Measurements from ENCODE around the gene HIC2.
"Not testable (repeated sequence)": the region's sequence is repeated elsewhere in the genome, so short reads cannot be mapped to it uniquely, and the experiment has no call there.

Gene HIC2

DNA sequence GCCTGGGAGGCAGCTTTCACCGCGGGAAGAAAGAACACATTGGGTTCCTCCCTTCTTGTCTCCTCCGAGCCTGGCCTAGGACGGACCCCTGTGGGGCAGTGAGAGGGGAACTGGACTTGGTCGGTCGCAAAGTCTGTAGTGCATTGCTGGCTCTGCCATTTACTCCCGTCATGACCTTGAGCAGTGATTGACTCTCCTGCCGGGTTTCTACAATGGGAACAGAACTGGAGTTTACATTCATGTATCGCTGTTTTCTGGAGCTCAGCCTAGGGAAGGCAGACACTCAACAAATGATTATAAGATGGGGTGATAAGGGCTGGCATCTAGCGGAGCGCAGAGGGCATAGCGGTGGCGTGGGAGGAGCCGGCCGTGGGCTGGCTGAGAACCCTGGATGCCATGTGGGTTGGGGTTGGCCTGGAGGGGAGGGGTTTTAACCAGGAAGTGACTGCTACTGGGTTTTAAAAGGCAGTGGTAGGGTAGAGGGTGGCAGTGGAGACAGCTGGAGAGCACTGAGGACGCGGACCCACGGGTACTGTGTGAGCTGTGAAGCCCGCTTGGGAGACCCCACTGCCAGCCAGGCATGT is 3.1 kb downstream of the HIC2 start:
- not testable (repeated sequence) for H3K79me2 ChIP-seq (ENCODE audit: low read length); H2AFZ ChIP-seq (ENCODE audit: low read length); H3K27ac ChIP-seq (ENCODE audit: low read length); H3K36me3 ChIP-seq (replicated peaks; ENCODE audit: insufficient read depth, low read length); H3K9ac ChIP-seq (ENCODE audit: low read length); H3F3A ChIP-seq (ENCODE audit: insufficient read depth, low read length); H3K9me3 ChIP-seq (replicated peaks; ENCODE audit: insufficient read depth, low read length); H4K20me1 ChIP-seq (ENCODE audit: insufficient read depth, low read length); H3K4me2 ChIP-seq (ENCODE audit: low read depth, low read length); H3K4me3 ChIP-seq (ENCODE audit: low read length); H3K4me1 ChIP-seq (ENCODE audit: low read length); DNase-seq; H3K9me2 ChIP-seq (replicated peaks; ENCODE audit: insufficient read depth, low read length); H3K27me3 ChIP-seq (replicated peaks; ENCODE audit: insufficient read depth, low read length)

DNA sequence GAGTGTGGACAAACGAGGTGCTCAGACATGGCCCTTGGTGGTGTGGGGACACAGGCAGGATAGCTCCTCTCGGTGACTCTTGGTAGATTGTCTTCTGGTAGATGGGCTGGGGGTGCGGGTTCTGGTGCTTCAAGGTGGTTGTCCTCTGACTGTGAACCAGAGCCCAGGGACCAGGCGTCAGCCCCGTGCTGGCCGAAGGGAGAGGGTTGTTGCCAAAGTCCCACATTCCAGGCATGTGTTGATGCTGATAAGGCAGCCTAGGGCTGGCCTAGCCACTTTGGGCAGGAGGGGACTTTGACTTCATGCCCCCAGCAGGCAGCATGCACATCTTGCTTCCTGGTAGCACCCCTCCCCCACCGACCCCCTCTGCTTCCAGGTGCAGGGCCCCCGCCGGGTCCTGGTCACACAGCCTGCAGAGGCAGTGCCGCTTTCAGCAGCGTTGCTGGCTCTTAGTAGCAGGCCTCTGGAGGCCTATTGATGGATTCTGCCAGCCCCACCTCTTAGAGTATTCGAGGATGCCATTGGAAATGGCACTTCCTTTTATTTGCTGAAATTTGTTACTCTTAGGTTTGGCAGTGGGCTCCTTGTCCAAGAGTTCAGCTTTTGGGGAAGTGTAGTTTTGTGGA is 7.0 kb downstream of the HIC2 start:
- not testable (repeated sequence) for H3K36me3 ChIP-seq (replicated peaks; ENCODE audit: insufficient read depth, low read length); H3K9me3 ChIP-seq (replicated peaks; ENCODE audit: insufficient read depth, low read length); H3K79me2 ChIP-seq (ENCODE audit: low read length)

DNA sequence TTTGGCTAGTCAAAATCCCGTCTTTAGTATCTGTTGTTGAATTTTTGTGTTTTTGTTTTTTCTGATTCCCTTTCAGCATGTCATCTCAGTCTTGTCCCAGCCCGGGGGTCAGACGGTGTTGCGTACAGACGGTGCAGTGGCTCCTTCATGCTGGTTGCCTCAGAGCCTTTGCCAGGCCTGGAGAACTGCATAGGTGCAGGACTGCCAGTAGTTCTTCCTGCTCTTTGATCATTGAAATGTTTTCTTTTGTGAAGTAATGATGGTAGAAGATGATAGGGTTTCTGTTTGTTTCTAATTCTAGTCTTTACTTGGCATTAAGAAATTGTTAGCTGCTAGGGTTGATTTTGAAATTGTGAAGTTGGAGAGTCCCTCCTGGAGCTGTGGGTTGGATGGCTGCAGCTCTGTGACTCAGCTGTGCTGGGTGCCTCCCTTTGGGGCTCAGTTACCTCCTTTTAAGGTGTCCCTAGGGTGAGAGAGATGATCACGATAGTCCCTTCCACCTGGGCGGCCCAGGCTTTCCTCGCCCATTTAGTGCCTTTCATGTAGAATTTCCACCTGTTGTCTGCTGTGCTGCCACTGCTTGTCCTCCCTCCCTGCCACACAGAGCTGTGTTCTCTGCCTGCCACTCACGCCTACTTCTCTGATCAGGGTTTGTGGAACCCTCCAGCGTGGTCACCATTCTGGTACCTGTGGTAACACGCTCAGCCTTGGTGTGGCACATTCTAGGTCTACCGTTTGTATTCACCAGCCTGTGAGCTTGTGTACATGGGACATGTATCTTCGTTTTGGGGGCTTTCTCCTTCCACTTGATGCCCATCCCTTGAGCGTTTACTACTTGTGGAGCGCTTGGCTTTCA is 17.4 kb downstream of the HIC2 start:
- H3K4me1 ChIP-seq (ENCODE audit: low read length); H3K9me3 ChIP-seq (replicated peaks; ENCODE audit: insufficient read depth, low read length); H3K4me2 ChIP-seq (ENCODE audit: low read depth, low read length); H3K9me2 ChIP-seq (replicated peaks; ENCODE audit: insufficient read depth, low read length); H3K36me3 ChIP-seq (replicated peaks; ENCODE audit: insufficient read depth, low read length); DNase-seq; H3F3A ChIP-seq (ENCODE audit: insufficient read depth, low read length); H3K27ac ChIP-seq (ENCODE audit: low read length); H2AFZ ChIP-seq (ENCODE audit: low read length); H3K27me3 ChIP-seq (replicated peaks; ENCODE audit: insufficient read depth, low read length); H3K9ac ChIP-seq (ENCODE audit: low read length); H3K4me3 ChIP-seq (ENCODE audit: low read length); H3K79me2 ChIP-seq (ENCODE audit: low read length); H4K20me1 ChIP-seq (ENCODE audit: insufficient read depth, low read length): not testable (repeated sequence)

More for the DNA sequence above, 7.0 kb downstream of the HIC2 start:
- not testable (repeated sequence) for H3K9me2 ChIP-seq (replicated peaks; ENCODE audit: insufficient read depth, low read length); H4K20me1 ChIP-seq (ENCODE audit: insufficient read depth, low read length); H3K4me1 ChIP-seq (ENCODE audit: low read length); H3K9ac ChIP-seq (ENCODE audit: low read length); H2AFZ ChIP-seq (ENCODE audit: low read length); DNase-seq; H3K4me2 ChIP-seq (ENCODE audit: low read depth, low read length); H3F3A ChIP-seq (ENCODE audit: insufficient read depth, low read length); H3K4me3 ChIP-seq (ENCODE audit: low read length); H3K27ac ChIP-seq (ENCODE audit: low read length); H3K27me3 ChIP-seq (replicated peaks; ENCODE audit: insufficient read depth, low read length)

DNA sequence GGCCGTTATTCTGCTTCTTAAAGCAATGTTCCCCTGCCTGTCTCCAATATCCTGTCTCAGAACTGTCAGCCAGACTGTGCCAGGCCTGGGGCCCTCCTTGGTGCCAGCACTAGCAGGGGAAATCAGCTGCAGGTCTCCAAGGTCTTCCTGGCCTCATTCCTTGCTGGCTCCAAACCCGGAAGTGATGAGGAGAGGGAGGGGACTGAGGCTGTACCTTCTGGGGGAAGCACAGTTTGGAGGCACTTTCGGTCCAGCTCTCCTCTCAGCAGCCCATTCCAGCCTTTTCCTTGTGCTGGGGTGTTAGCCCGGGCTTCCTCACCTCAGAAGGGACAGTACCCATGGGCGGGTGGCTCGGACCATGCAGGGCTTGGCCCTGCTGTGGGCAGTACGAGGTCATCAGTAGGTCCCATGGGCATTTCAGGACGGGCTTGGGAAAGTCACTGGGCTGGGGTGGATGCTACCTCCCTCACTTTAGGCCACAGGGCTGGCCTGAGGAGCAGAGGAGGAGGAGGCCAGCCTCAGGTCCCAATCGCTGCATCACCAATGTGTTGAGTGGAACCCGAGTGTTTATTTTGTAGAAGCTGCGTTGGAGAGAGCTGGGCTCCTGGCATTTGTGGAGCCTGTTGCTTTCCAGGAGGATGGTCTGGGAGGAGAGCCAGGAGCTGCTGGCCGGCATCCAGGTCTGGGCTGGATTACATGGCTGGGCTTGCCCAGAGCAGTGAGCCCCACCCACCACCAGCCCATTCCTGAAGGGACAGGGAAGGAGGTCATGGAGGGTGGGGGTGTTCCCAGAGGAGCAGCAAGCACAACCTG is 19.0 kb downstream of the HIC2 start:
- not testable (repeated sequence) for H3F3A ChIP-seq (ENCODE audit: insufficient read depth, low read length); H3K4me1 ChIP-seq (ENCODE audit: low read length); H3K79me2 ChIP-seq (ENCODE audit: low read length); H3K9ac ChIP-seq (ENCODE audit: low read length); H3K4me2 ChIP-seq (ENCODE audit: low read depth, low read length); H4K20me1 ChIP-seq (ENCODE audit: insufficient read depth, low read length); H3K36me3 ChIP-seq (replicated peaks; ENCODE audit: insufficient read depth, low read length); H3K9me2 ChIP-seq (replicated peaks; ENCODE audit: insufficient read depth, low read length); H2AFZ ChIP-seq (ENCODE audit: low read length); H3K9me3 ChIP-seq (replicated peaks; ENCODE audit: insufficient read depth, low read length); H3K4me3 ChIP-seq (ENCODE audit: low read length); DNase-seq; H3K27ac ChIP-seq (ENCODE audit: low read length); H3K27me3 ChIP-seq (replicated peaks; ENCODE audit: insufficient read depth, low read length)

DNA sequence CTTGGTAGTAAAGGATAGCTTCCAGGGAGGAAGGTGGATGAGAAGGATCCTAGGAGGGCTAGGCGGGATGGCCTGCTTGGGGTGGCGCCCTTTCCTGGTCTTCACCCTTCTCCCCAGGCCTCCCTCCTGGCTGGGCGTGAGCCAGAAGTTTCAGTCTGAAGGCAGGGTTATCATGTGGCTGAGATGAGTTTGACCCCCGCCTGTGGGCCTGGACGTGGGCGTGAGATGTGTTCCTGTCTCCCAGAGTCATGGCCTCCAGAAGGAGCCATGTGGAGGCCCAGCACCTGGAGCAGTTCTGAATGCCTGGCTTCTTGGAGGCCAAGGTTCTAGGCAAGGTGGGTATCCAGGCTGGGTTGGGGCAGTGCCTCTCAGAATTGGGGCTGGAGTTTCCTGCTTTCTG is 20.8 kb downstream of the HIC2 start:
- not testable (repeated sequence) for H3K9me3 ChIP-seq (replicated peaks; ENCODE audit: insufficient read depth, low read length); H4K20me1 ChIP-seq (ENCODE audit: insufficient read depth, low read length); DNase-seq; H3F3A ChIP-seq (ENCODE audit: insufficient read depth, low read length); H3K9ac ChIP-seq (ENCODE audit: low read length); H3K27me3 ChIP-seq (replicated peaks; ENCODE audit: insufficient read depth, low read length); H3K4me2 ChIP-seq (ENCODE audit: low read depth, low read length); H3K79me2 ChIP-seq (ENCODE audit: low read length); H3K27ac ChIP-seq (ENCODE audit: low read length); H3K4me3 ChIP-seq (ENCODE audit: low read length); H3K4me1 ChIP-seq (ENCODE audit: low read length); H3K36me3 ChIP-seq (replicated peaks; ENCODE audit: insufficient read depth, low read length); H3K9me2 ChIP-seq (replicated peaks; ENCODE audit: insufficient read depth, low read length); H2AFZ ChIP-seq (ENCODE audit: low read length)

DNA sequence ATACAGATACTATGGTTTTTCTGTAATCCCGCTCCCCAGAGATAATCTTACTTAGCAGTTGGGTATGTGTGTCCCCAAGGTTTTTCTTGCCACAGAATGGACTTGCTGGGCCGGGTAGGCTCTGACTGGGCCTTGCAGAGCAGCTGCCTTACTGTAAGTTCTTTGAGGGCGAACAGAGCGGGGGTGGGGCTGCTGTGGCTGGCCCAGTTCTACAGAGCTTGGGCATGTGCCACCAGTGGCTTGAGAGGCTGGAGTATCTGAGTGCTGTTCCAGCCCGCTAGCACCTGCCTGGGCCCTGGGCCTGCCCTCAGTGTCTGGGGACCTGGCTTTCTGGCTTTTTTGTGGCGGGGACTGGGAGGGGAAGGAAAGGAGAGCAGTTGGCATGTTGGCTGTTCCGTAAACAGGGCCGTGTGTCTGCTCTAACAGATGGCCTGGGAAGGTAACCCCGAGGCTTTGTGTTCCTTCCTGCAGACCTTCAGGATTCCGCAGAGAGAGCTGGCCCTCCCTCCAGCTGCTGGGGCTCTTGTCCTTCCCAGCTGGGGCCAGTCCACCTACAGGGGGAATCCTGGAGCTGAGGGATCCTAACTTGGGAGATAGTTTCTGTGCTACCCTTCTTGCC is 23.0 kb downstream of the HIC2 start:
- H3K9me3 ChIP-seq (replicated peaks; ENCODE audit: insufficient read depth, low read length); H2AFZ ChIP-seq (ENCODE audit: low read length); H4K20me1 ChIP-seq (ENCODE audit: insufficient read depth, low read length); H3K4me1 ChIP-seq (ENCODE audit: low read length); DNase-seq; H3K79me2 ChIP-seq (ENCODE audit: low read length); H3K9ac ChIP-seq (ENCODE audit: low read length); H3K4me2 ChIP-seq (ENCODE audit: low read depth, low read length); H3K27ac ChIP-seq (ENCODE audit: low read length); H3F3A ChIP-seq (ENCODE audit: insufficient read depth, low read length); H3K4me3 ChIP-seq (ENCODE audit: low read length); H3K27me3 ChIP-seq (replicated peaks; ENCODE audit: insufficient read depth, low read length); H3K9me2 ChIP-seq (replicated peaks; ENCODE audit: insufficient read depth, low read length); H3K36me3 ChIP-seq (replicated peaks; ENCODE audit: insufficient read depth, low read length): not testable (repeated sequence)

DNA sequence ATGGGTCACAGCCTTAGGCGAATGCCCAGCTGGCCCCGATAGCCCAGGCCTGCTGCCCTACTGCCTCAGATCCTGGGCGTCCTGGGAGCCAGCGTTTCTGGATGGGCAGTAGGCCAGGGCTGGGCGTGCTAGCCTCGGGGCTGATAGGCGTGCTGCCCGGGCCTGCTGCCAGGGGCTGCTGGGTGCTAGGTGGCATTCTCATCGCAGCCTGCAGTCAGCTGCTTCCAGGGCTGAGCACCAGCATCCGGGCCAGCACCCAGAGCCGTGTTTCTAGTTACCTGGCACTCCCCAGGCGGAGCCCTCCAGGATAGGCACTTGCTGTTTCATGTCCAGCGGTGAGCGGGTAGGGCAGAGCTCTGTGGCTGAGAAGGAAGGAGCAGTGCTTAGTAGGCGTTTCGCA is 23.5 kb downstream of the HIC2 start:
- H3K27ac ChIP-seq (ENCODE audit: low read length); DNase-seq; H3K4me3 ChIP-seq (ENCODE audit: low read length); H3K79me2 ChIP-seq (ENCODE audit: low read length); H3K27me3 ChIP-seq (replicated peaks; ENCODE audit: insufficient read depth, low read length); H3F3A ChIP-seq (ENCODE audit: insufficient read depth, low read length); H3K9me2 ChIP-seq (replicated peaks; ENCODE audit: insufficient read depth, low read length); H3K36me3 ChIP-seq (replicated peaks; ENCODE audit: insufficient read depth, low read length); H3K4me1 ChIP-seq (ENCODE audit: low read length); H3K4me2 ChIP-seq (ENCODE audit: low read depth, low read length); H3K9me3 ChIP-seq (replicated peaks; ENCODE audit: insufficient read depth, low read length); H4K20me1 ChIP-seq (ENCODE audit: insufficient read depth, low read length); H3K9ac ChIP-seq (ENCODE audit: low read length); H2AFZ ChIP-seq (ENCODE audit: low read length): not testable (repeated sequence)

Data from MM.1S (cell line).